LHCN-M2 (cell line): ENCODE measurements around the gene ADIG. TPM values are rescaled to one million over a fixed set of nuclear protein-coding genes. Genes with fewer than 3 reads are reported as not detected.

Source experiments
- DNase-seq: peaks from one replicate; pipeline ENCODE4 v3.0.0-alpha.2; 2012; ENCODE audit warnings: low read depth
- total RNA-seq: library from RNA; depleted of rRNA; stranded (reverse); fragments of >200 nt; gene quantifications from 2 replicates; pipeline ENCODE4 v1.2.3, GENCODE V29; 2014

ADIG gene
- total RNA-seq, 1 experiment from 2014 or later: not detected

GRCh38 chr20:38601216-38602184 lies 20.5 kb downstream of the ADIG start, which contains the start of gene ARHGAP40:
Gene ARHGAP40 (plus strand): TSS chr20:38601809.
- DNase-seq: no peak

GRCh38 chr20:38602185-38602581 lies 21.2 kb downstream of the ADIG start:
- no peak for DNase-seq

- no peak for DNase-seq
Measured at GRCh38 chr20:38603286-38603685, 22.3 kb downstream of the ADIG start.

- peak; percentile 53 for DNase-seq
Measured at GRCh38 chr20:38604873-38605303, 23.9 kb downstream of the ADIG start.

GRCh38 chr20:38607351-38607750 lies 26.4 kb downstream of the ADIG start:
- DNase-seq: no peak

- DNase-seq: no peak
Measured at GRCh38 chr20:38608188-38608587, 27.2 kb downstream of the ADIG start.

- DNase-seq: no peak
Measured at GRCh38 chr20:38609815-38610214, 28.8 kb downstream of the ADIG start.

GRCh38 chr20:38610521-38610920 lies 29.5 kb downstream of the ADIG start:
- no peak for DNase-seq

- DNase-seq: no peak
Measured at GRCh38 chr20:38612751-38613515, 31.9 kb downstream of the ADIG start.

- DNase-seq: no peak
Measured at GRCh38 chr20:38615283-38615682, 34.3 kb downstream of the ADIG start.

GRCh38 chr20:38616457-38616856 lies 35.5 kb downstream of the ADIG start:
- no peak for DNase-seq

GRCh38 chr20:38617011-38617829 lies 36.2 kb downstream of the ADIG start:
- peak; percentile 13 for DNase-seq

- no peak for DNase-seq
Measured at GRCh38 chr20:38617830-38618196, 36.8 kb downstream of the ADIG start.

- no peak for DNase-seq
Measured at GRCh38 chr20:38620441-38620840, 39.4 kb downstream of the ADIG start.

GRCh38 chr20:38623061-38623460 lies 42.1 kb downstream of the ADIG start:
- DNase-seq: no peak

GRCh38 chr20:38624084-38624483 lies 43.1 kb downstream of the ADIG start:
- no peak for DNase-seq

- no peak for DNase-seq
Measured at GRCh38 chr20:38625896-38626295, 44.9 kb downstream of the ADIG start.

GRCh38 chr20:38626921-38627659 lies 46.1 kb downstream of the ADIG start:
- DNase-seq: no peak

GRCh38 chr20:38628580-38629470 lies 47.8 kb downstream of the ADIG start:
- no peak for DNase-seq

- DNase-seq: no peak
Measured at GRCh38 chr20:38629979-38630378, 49.0 kb downstream of the ADIG start.
